ENCODE data around the gene TRDMT1.

DNA sequence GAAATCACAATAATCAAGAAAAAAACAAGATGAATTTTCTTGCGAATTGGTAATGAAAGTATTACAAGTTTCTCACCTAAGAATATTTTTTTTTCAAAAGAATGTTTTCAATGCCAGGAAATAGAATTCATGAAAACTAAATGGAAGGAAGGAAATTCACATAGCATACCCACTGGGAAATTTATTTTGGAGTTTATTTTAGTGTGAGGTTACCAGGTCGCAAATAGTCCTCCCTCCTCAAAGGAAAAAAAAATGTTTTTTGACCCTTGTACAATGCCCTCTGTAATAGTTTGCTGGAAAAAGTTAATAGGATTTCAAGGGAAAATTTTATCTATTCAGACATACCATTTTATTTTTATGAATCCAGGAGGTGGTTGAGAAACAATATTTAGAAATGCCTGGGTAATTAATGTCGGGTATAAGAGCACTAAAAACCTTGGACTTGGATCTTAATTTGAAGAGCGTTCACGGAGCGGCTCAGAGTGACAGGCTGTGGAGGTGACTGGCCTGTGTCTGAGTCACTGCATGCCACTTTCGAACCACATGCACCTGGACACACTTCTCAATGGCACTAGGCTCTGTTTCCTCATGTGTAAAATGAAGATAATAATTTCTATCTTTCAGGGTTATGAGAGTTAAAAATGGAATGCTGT, 100.1 kb downstream of the TRDMT1 start:
- no peak for TF ChIP-seq POLR2A (IDR thresholded peaks at IDR 0.05)
- TF ChIP-seq CTCF (IDR thresholded peaks at IDR 0.05): no peak

Measured in thyroid gland (tissue), 4 donors.